SK-N-SH (cell line): ENCODE measurements around the gene LIMK1. TPM values are rescaled to one million over a fixed set of nuclear protein-coding genes. Genes with fewer than 3 reads are reported as not detected.

ENCODE experiments used
- CTCF ChIA-PET: fragments of 300-600, 350-600 bp; formaldehyde crosslinking; extraction: SDS; loops from one replicate; lab custom pipeline; 2021; lab: Yijun Ruan, JAX
- POLR2A ChIA-PET: fragments of 350-600 bp; sonication (Branson Sonifier 250); formaldehyde crosslinking; extraction: SDS; loops from one replicate; lab custom pipeline; 2020; ENCODE audit warnings: antibody characterized with exemption, inconsistent platforms; lab: Yijun Ruan, JAX
- DNase-seq: peaks from one replicate; pipeline ENCODE4 v3.0.0; 2012
- H2AFZ ChIP-seq: fragments of 200-600 bp; sonication (generic); 2 replicates; pipeline ENCODE4 v1.8.1; 2016; ENCODE audit warnings: antibody characterized with exemption, mild to moderate bottlenecking, low read depth
- H3F3A ChIP-seq: fragments of 200-600 bp; sonication (generic); replicated peaks from 2 replicates; pipeline ENCODE3; 2016; ENCODE audit warnings: antibody characterized with exemption, mild to moderate bottlenecking; ENCODE audit not compliant: insufficient read depth
- H3K27ac ChIP-seq, 2 experiments: fragments of 200-500 bp in 1 of 2; fragments of 200-600 bp in 1 of 2; sonication (Bioruptor generic) in 1 of 2; sonication (generic), shearing (Covaris generic) in 1 of 2; 2 replicates each; pipeline versions ENCODE4 v1.5.1 to v1.6.1; 2014 to 2016; ENCODE audit warnings: low read depth in 2 of 2, inconsistent platforms in 1 of 2, low read length in 1 of 2, mild to moderate bottlenecking in 1 of 2, mixed read lengths in 1 of 2
- H3K27me3 ChIP-seq: fragments of 200-600 bp; sonication (generic), shearing (Covaris generic); 2 replicates; pipeline ENCODE4 v1.6.1; 2016; ENCODE audit warnings: mixed run types; ENCODE audit not compliant: insufficient read depth
- H3K36me3 ChIP-seq, 2 experiments: fragments of 200-500 bp in 1 of 2; fragments of 200-600 bp in 1 of 2; sonication (Bioruptor generic) in 1 of 2; sonication (generic) in 1 of 2; replicated peaks in 1 of 2; 2 replicates each; pipeline versions ENCODE3 to v1.5.1; 2014 to 2016; ENCODE audit warnings: low read length in 1 of 2, mild to moderate bottlenecking in 1 of 2; ENCODE audit not compliant: insufficient read depth in 2 of 2, control insufficient read depth in 1 of 2
- H3K4me1 ChIP-seq, 2 experiments: fragments of 200-500 bp in 1 of 2; fragments of 200-600 bp in 1 of 2; sonication (Bioruptor generic) in 1 of 2; sonication (generic), shearing (Covaris generic) in 1 of 2; 2 replicates each; pipeline versions ENCODE4 v1.5.1 to v1.6.1; 2014 to 2016; ENCODE audit warnings: low read depth in 1 of 2, low read length in 1 of 2, mixed run types in 1 of 2; ENCODE audit not compliant: insufficient read depth in 2 of 2, control insufficient read depth in 1 of 2
- H3K4me2 ChIP-seq: fragments of 200-600 bp; sonication (generic), shearing (Covaris generic); 2 replicates; pipeline ENCODE4 v1.6.1; 2017; ENCODE audit warnings: mixed run types
- H3K4me3 ChIP-seq, 2 experiments: fragments of 200-500 bp in 1 of 2; fragments of 200-600 bp in 1 of 2; sonication (Bioruptor generic) in 1 of 2; sonication (generic), shearing (Covaris generic) in 1 of 2; 2 replicates each; pipeline versions ENCODE4 v1.5.1 to v1.8.1; 2014 to 2016; ENCODE audit warnings: low read depth in 2 of 2, inconsistent platforms in 1 of 2, low read length in 1 of 2, mild to moderate bottlenecking in 1 of 2, mixed read lengths in 1 of 2, moderate library complexity in 1 of 2
- H3K79me2 ChIP-seq: fragments of 200-600 bp; sonication (generic); 2 replicates; pipeline ENCODE4 v1.8.1; 2017; ENCODE audit warnings: mild to moderate bottlenecking; ENCODE audit not compliant: insufficient read depth
- H3K9ac ChIP-seq: fragments of 200-600 bp; sonication (generic); 2 replicates; pipeline ENCODE4 v1.6.1; 2017; ENCODE audit warnings: mixed run types
- H3K9me2 ChIP-seq: fragments of 200-600 bp; sonication (generic); 2 replicates; pipeline ENCODE4 v1.6.1; 2017; ENCODE audit warnings: mixed run types
- H3K9me3 ChIP-seq: fragments of 200-600 bp; sonication (generic); 2 replicates; pipeline ENCODE4 v1.6.1; 2017; ENCODE audit warnings: mixed run types, mild to moderate bottlenecking, moderate library complexity
- H4K20me1 ChIP-seq: fragments of 200-600 bp; sonication (generic); 2 replicates; pipeline ENCODE4 v1.6.1; 2017; ENCODE audit warnings: mild to moderate bottlenecking, mixed run types; ENCODE audit not compliant: insufficient read depth
- CHD2 ChIP-seq: fragments of 150-350 bp; IDR thresholded peaks from 2 replicates; pipeline ENCODE4 v1.6.1; 2018; ENCODE audit warnings: low read length; ENCODE audit not compliant: partially characterized antibody
- EP300 ChIP-seq, 2 experiments: IDR thresholded peaks; 2 replicates each; pipeline versions ENCODE4 v1.4.0 to v1.6.1; 2012; ENCODE audit warnings: borderline replicate concordance in 1 of 2, low read depth in 1 of 2, low read length in 1 of 2
- FOSL2 ChIP-seq: IDR thresholded peaks from 2 replicates; pipeline ENCODE4 v1.4.0; 2012; ENCODE audit warnings: low read depth, mild to moderate bottlenecking, moderate library complexity, borderline replicate concordance
- FOXJ3 ChIP-seq: sonication (generic); formaldehyde crosslinking; IDR thresholded peaks from 2 replicates; pipeline ENCODE4 v1.5.1; 2020; ENCODE audit warnings: mild to moderate bottlenecking, missing genetic modification reagents
- IRF3 ChIP-seq: fragments of 150-350 bp; IDR thresholded peaks from 2 replicates; pipeline ENCODE4 v1.6.1; 2016; ENCODE audit warnings: mild to moderate bottlenecking, low read depth, low read length
- MXI1 ChIP-seq: IDR thresholded peaks from 2 replicates; pipeline ENCODE4 v1.6.1; 2012; ENCODE audit warnings: mild to moderate bottlenecking, low read depth, low read length, improper control_type of control experiment
- NRF1 ChIP-seq: IDR thresholded peaks from 2 replicates; pipeline ENCODE4 v1.6.1; 2012; ENCODE audit warnings: low read depth, mild to moderate bottlenecking, low read length
- REST ChIP-seq: IDR thresholded peaks from 2 replicates; pipeline ENCODE4 v1.6.1; 2012; ENCODE audit warnings: mild to moderate bottlenecking, low read depth, low read length, moderate library complexity
- SIN3A ChIP-seq: IDR thresholded peaks from 2 replicates; pipeline ENCODE4 v1.6.1; 2012; ENCODE audit warnings: low read depth, mild to moderate bottlenecking, low read length, moderate library complexity, borderline replicate concordance
- TAF1 ChIP-seq: IDR thresholded peaks from 2 replicates; pipeline ENCODE4 v1.6.1; 2012; ENCODE audit warnings: low read depth, mild to moderate bottlenecking, low read length, moderate library complexity, borderline replicate concordance
- TCF12 ChIP-seq: IDR thresholded peaks from 2 replicates; pipeline ENCODE4 v1.4.0; 2012
- TEAD4 ChIP-seq: IDR thresholded peaks from 2 replicates; pipeline ENCODE4 v1.4.0; 2012; ENCODE audit warnings: mild to moderate bottlenecking, borderline replicate concordance; ENCODE audit not compliant: insufficient read depth
- USF2 ChIP-seq: fragments of 150-350 bp; IDR thresholded peaks from 2 replicates; pipeline ENCODE4 v1.6.1; 2017; ENCODE audit warnings: antibody characterized with exemption, low read length, low read depth, borderline replicate concordance
- YY1 ChIP-seq: IDR thresholded peaks from 2 replicates; pipeline ENCODE4 v1.4.0; 2012; ENCODE audit warnings: low read depth, mild to moderate bottlenecking
- WGBS: methylation state at CpG from one replicate; pipeline ENCODE4 v1.1.6; 2017; ENCODE audit warnings: low lambda C conversion rate; 5-methylcytosine and 5-hydroxymethylcytosine counted together
- polyA plus RNA-seq, 3 experiments: library from polyadenylated mRNA; depleted of rRNA; stranded (reverse); fragments of >200 nt; gene quantifications; 2 replicates each; pipeline ENCODE4 v1.2.3, GENCODE V29; 2012

Gene LIMK1
- polyA plus RNA-seq, 1 of the 3 experiments (the other 2 are of a cell fraction): 86.6 TPM

GRCh38 chr7:74083928-74084721 lies 521 bp downstream of the LIMK1 start:
- Histone ChIP-seq H3K9me2 (no peaks in the 10 kb centered on the region), H3K9ac (peak overlapping the region; percentile 97), H2AFZ (peak overlapping the region; percentile 88; the same call in 1 of the 2 replicates), H3K4me2 (peak overlapping the region; percentile 98), H3K9me3 (no peaks in the 10 kb centered on the region), H4K20me1 (no peaks in the 10 kb centered on the region), H3K4me3 (peak overlapping the region; percentile 57 to 98), H3K4me1 (peaks cover 22% of the 10 kb centered on the region in 2 experiments; a peak in 3 of 4 replicates), H3F3A (peaks cover 28% of the 10 kb centered on the region), H3K27ac (peak overlapping the region; percentile 51 to 86), H3K27me3 (no peaks in the 10 kb centered on the region), H3K79me2 (peaks cover 53% of the 10 kb centered on the region), H3K36me3 (peaks cover 9 to 36% of the 10 kb centered on the region in 2 experiments)
- CTCF ChIA-PET: interaction anchor here (1.1 to 2.2 kb wide), 9 partner anchors 15 to 317 kb away, joined by 3 to 12 read pairs (median 6); no protein-coding TSS in a partner anchor
- POLR2A ChIA-PET: interaction anchor here (1.2 to 2.1 kb wide), 6 partner anchors 7 to 90 kb away, joined by 4 to 12 read pairs (median 5); partner anchors contain the start of gene EIF4H
- whole genome bisulfite sequencing: 2% methylated on average over 25 of the region's 61 CpGs
- DNase-seq: peak; percentile 91
- TF ChIP-seq TEAD4: no peak
- peak; percentile 25; the same call in 1 of the 2 replicates for TF ChIP-seq SIN3A
- no peak for TF ChIP-seq EP300 (IDR thresholded peaks at IDR 0.05; ENCODE audit: borderline replicate concordance in 1 of 2, low read depth in 1 of 2, low read length in 1 of 2)
- 0 out of 2 replicates have a peak, but pooled peaks have one; percentile 36 for TF ChIP-seq FOXJ3 (CRISPR knock-in tag)
- peak; percentile 49; the same call in 1 of the 2 replicates for TF ChIP-seq MXI1
- no peak for TF ChIP-seq USF2
- no peak for TF ChIP-seq REST
- TF ChIP-seq NRF1: no peak
- no peak for TF ChIP-seq CHD2
- TF ChIP-seq IRF3: no peak
- TF ChIP-seq TAF1: peak; percentile 30; the same call in 1 of the 2 replicates
- TF ChIP-seq TCF12: peak; percentile 4; the same call in 1 of the 2 replicates
- TF ChIP-seq FOSL2: peak; percentile 88
- TF ChIP-seq YY1: no peak
